HFF-Myc (cell line): Measurements from ENCODE around the gene MZF1.
"Not testable (repeated sequence)": the region's sequence is repeated elsewhere in the genome, so short reads cannot be mapped to it uniquely, and the experiment has no call there.

Experiments
- DNase-seq: peaks from one replicate; pipeline ENCODE4 v3.0.0-alpha.2; 2011; ENCODE audit warnings: low read depth; ENCODE audit errors: extremely low read depth
- H3K4me3 ChIP-seq: replicated peaks from 2 replicates; pipeline ENCODE4 v1.5.1; 2011; ENCODE audit warnings: low read depth, mild to moderate bottlenecking, control low read depth, low read length
- TF ChIP-seq, protein P1 (sequence below): IDR thresholded peaks from 2 replicates; pipeline ENCODE4 v1.5.1; 2012; ENCODE audit warnings: mild to moderate bottlenecking, low read depth, low read length, control low read depth; ENCODE audit errors: missing control alignments

MZF1 gene

DNA sequence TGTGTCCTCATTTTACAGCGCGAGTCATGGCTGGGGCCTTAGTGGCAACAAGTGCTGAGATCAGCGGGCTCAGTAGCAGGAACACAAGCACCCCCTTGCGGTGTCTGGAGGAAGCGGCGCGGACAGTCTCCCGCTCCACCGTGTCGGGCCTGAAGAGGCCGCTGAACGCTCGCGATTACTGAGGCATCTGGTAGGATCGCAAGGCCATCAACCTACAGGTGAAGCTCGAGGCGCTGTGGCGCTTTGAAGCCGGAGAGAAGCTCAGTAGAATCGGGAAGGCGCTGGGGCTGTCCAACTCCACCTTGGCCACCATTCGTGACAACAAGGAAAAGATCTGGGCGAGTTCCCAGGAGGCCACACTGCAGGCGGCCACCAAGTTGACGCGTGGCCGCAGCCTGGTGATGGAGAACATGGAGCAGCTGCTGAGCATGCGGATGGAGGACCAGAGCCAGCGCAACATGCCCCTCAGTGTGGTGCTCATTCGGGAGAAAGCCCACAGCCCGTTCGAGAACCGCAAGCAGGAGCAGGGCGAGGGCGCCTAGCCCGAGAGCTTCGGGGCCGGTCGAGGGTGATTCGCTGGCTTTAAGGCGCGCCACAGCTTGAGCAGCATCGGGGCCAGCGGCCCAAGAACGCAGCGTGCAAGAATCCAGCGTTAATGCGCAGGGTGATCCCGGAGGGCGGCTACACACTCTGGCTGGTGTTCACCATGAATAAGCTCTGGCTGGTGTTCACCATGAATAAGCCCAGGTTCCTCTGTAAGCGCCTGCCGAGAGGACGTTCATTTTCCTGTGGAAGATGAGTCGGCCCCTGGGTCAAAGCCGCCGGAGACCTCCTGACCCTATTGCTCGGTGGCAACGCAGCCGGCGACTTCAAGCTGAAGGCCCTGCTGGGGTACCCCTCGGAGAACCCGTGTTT is 8.3 kb upstream of the MZF1 start:
- TF ChIP-seq, protein P1, sequence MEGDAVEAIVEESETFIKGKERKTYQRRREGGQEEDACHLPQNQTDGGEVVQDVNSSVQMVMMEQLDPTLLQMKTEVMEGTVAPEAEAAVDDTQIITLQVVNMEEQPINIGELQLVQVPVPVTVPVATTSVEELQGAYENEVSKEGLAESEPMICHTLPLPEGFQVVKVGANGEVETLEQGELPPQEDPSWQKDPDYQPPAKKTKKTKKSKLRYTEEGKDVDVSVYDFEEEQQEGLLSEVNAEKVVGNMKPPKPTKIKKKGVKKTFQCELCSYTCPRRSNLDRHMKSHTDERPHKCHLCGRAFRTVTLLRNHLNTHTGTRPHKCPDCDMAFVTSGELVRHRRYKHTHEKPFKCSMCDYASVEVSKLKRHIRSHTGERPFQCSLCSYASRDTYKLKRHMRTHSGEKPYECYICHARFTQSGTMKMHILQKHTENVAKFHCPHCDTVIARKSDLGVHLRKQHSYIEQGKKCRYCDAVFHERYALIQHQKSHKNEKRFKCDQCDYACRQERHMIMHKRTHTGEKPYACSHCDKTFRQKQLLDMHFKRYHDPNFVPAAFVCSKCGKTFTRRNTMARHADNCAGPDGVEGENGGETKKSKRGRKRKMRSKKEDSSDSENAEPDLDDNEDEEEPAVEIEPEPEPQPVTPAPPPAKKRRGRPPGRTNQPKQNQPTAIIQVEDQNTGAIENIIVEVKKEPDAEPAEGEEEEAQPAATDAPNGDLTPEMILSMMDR: peak; percentile 99
- DNase-seq: peak; percentile 80
- no peak overlapping the region for H3K4me3 ChIP-seq

DNA sequence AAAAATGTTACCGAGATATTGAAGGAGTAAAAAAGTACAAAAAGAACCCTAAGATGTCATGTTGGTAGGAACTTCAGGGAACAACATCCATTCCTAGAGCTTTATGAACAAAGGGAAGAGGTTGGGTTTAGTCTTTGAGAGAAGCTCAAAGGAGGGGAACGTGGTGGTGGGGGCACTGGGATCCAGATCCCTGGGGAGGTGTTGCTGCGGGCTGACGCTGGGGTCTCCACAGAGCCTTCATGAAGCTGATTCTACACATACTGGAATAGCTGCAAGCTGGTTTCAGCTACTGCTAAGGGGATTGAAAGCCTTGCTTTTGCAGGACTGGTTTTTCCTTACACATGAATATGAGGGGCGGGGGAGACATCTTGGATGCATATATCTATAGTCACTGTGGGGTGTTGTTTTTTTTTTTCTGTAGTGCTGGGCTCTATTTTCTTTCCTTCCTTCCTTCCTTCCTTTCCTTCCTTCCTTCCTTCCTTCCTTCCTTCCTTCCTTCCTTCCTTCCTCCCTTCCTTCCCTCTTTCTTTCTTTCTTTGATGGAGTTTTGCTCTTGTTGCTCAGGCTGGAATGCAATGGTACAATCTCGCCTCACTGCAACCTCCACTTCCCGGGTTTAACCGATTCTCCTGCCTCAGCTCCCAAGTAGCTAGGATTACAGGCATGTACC is 6.5 kb upstream of the MZF1 start:
- DNase-seq: no peak
- H3K4me3 ChIP-seq: no peak overlapping the region
- TF ChIP-seq, protein P1: no peak

DNA sequence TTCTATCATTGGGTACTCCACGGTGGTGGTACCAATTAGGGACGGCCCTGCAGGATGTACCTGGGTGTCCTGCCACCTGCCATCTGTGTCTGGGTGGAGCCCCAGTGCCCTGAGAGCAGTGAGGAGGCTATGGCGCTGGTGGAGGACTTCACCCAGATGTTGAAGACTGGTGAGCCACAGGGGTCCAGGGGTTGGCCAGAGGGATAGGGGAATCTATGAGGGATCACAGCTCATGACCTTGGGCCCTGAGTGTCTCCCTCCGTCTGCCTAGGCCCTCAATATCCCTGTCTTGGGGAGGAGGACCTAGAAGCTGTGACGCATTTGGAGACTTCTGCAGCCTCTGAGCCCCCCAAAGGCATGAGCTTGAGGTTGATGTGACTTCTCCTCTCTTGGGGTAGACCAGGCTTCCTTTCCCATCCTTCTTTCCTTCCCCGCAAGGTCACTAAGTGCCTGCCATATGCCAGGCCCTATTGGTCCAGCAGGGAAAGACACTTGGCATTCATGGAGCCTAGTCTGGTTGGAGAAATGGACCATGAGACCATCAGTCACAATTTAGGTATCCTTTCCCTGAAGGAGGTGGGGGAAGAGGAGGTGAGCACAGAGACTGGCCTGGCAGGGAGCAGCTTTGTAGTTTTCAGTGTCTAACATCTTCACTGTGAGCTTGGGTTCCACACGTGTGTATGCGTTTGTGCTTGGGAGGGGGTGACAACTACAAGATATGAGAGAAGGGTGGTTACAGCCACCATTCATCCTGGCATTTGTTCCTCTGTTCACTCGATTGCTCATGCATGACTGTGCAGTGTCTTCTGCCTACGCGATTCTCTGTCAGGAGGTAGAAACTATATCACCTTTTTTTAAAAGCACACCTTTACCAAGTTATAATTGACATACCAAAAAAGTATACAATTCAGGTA is 5.1 kb upstream of the MZF1 start:
- DNase-seq: no peak
- TF ChIP-seq, protein P1: no peak

DNA sequence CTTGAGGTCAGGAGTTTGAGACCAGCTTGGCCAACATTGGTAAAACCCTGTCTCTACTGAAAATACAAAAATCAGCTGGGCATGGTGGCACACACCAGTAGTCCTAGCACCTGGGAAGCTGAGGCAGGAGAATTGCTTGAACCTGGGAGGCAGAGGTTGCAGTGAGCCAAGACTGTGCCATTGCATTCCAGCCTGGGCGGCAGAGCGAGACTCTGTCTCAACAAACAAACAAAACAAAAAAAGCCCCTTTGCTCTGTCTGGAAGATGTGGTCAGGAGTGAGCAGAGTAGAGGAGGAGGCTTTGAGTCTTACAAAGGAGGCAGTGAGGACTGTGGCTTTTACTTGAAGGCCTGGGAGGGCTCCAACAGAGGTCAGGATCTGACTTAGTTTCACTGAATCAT is 4.4 kb upstream of the MZF1 start:
- not testable (repeated sequence) for DNase-seq, H3K4me3 ChIP-seq

More for the DNA sequence above, 5.1 kb upstream of the MZF1 start:
- H3K4me3 ChIP-seq: no peak overlapping the region

DNA sequence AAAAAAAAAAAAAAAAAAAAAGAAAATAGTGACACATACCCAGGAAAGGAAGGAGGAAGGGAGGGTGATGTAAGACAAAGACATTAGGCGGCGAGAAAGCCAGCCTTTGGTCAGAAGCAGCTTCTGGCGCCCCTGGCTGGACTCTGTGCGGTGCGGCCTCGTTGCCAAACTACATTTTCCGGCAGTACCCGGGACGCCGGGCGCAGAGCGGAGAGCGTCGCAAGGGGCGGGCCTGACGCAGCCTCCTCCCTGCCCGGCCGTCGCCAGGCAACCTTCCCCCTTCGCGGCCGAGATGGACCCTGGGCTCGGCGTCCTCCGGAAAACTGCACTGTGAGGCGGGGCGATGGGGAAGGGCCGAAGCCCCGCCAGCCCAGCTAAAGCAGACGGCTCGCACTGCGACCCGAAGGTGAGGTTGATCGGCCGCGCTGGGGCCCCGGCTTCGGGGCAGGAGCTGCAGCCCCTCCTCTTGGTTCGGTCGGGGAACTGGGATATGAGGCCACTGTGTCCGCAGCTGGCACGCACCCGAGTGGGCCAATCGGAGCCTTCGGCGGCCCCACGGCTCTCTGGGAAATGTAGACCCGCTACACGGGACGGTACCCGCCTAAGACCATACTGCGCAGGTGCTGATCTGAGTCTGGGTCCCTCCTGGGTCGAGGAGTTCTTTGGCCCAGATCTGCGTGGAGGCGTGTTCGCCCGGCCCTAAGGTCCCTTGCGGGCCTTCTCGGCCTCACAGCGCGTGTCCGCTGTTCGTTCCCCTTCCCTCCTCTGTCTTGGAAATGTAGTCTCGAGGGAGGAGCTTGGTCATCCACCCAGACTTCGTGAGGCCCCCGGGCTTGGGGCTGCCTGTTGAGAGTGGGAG is 2.3 kb upstream of the MZF1 start:
- DNase-seq: peak; percentile 68
- H3K4me3 ChIP-seq: peak overlapping the region; percentile 66
- TF ChIP-seq, protein P1: no peak

DNA sequence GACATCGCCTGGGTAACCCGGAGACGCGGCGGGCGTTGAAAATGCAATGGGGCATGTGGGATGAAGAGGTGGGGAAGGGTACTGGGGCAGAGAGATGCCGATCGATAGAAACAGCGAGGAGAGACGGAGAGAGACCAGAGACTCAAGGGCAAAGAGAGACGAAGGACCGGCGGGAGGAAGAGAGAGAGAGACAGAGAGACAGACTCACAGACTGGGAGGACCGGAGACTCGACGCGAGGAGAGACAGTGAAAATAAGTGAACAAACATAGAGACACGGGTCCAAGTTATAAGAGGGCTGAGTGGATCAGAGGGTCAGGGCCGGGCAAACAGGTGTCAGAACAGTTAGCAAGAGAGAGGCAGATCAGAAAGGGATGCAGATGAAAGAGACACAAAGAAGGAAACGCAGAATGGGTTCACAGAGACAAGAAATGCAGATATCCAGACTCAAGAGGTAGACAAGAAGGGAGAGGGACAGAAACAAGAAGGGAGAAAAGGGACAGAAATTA is 576 bp upstream of the MZF1 start:
- TF ChIP-seq, protein P1: no peak
- no peak for DNase-seq
- peak overlapping the region; percentile 66 for H3K4me3 ChIP-seq
